Fibroblast of lung (primary cell): Measurements from ENCODE around the gene TMEM63C.

Experiments
- CTCF ChIP-seq, 2 donors: IDR thresholded peaks in 1 of 2; conservative IDR thresholded peaks in 1 of 2; 1 replicate in 1 of 2; 2 replicates in 1 of 2; pipeline ENCODE4 v1.5.1; 2011 to 2012; ENCODE audit warnings: low read length in 2 of 2, control low read depth in 1 of 2, inconsistent platforms in 1 of 2, low read depth in 1 of 2, mild to moderate bottlenecking in 1 of 2
- EZH2 ChIP-seq: IDR thresholded peaks from 2 replicates; pipeline ENCODE4 v1.5.1; 2012; ENCODE audit warnings: low read length, control low read depth, mild to moderate bottlenecking; ENCODE audit errors: missing control alignments

- TF ChIP-seq EZH2 (no peak), CTCF (conservative IDR thresholded peaks at IDR 0.05 in 1 of 2, IDR thresholded peaks at IDR 0.05 in 1 of 2; ENCODE audit: low read depth in 1 of 2, low read length in 2 of 2) (no peak)
Observed at GRCh38 chr14:77279719-77280118, 98.1 kb downstream of the TMEM63C start.
